KMS-11 (cell line): ENCODE results near the gene TANC1.

Experiments
- H2AFZ ChIP-seq: fragments of 200-600 bp; sonication (generic); 2 replicates; pipeline ENCODE4 v1.6.1; 2016; ENCODE audit warnings: antibody characterized with exemption, mixed run types, low read depth
- H3K27ac ChIP-seq: fragments of 200-600 bp; sonication (generic); 2 replicates; pipeline ENCODE4 v1.6.1; 2016; ENCODE audit warnings: mild to moderate bottlenecking, mixed run types
- H3K27me3 ChIP-seq: fragments of 200-600 bp; sonication (generic); 2 replicates; pipeline ENCODE4 v1.6.1; 2017; ENCODE audit warnings: mild to moderate bottlenecking, low read depth, mixed run types, moderate library complexity; ENCODE audit not compliant: insufficient read depth
- H3K36me3 ChIP-seq: fragments of 200-600 bp; sonication (generic); 2 replicates; pipeline ENCODE4 v1.6.1; 2017; ENCODE audit warnings: mild to moderate bottlenecking, mixed run types; ENCODE audit not compliant: insufficient read depth
- H3K4me1 ChIP-seq: fragments of 200-600 bp; sonication (generic); 2 replicates; pipeline ENCODE4 v1.6.1; 2016; ENCODE audit warnings: mild to moderate bottlenecking, low read depth, mixed run types; ENCODE audit not compliant: poor library complexity, severe bottlenecking
- H3K4me2 ChIP-seq: fragments of 200-600 bp; sonication (generic); 2 replicates; pipeline ENCODE4 v1.7.0; 2016; ENCODE audit warnings: mild to moderate bottlenecking, mixed run types
- H3K4me3 ChIP-seq: fragments of 200-600 bp; sonication (generic); IDR thresholded peaks from 2 replicates; pipeline ENCODE4 v1.6.1; 2017; ENCODE audit warnings: low read depth, low read length, mixed read lengths; ENCODE audit not compliant: insufficient read depth
- H3K79me2 ChIP-seq: fragments of 200-600 bp; sonication (generic); 2 replicates; pipeline ENCODE4 v1.6.1; 2016; ENCODE audit warnings: low read depth, mixed run types; ENCODE audit not compliant: insufficient read depth
- H3K9ac ChIP-seq: fragments of 200-600 bp; sonication (generic); 2 replicates; pipeline ENCODE4 v1.6.1; 2016; ENCODE audit warnings: mild to moderate bottlenecking, mixed run types
- H4K20me1 ChIP-seq: fragments of 200-600 bp; sonication (generic); 2 replicates; pipeline ENCODE4 v1.6.1; 2016; ENCODE audit warnings: mild to moderate bottlenecking, mixed run types; ENCODE audit not compliant: insufficient read depth
- TF ChIP-seq, protein P1 (sequence below): fragments of 200-600 bp; sonication (generic); conservative IDR thresholded peaks from 2 replicates; pipeline ENCODE4 v1.6.1; 2017; ENCODE audit warnings: low read depth, mild to moderate bottlenecking, antibody characterized with exemption, low read length, moderate library complexity, mixed read lengths

The TANC1 gene

DNA sequence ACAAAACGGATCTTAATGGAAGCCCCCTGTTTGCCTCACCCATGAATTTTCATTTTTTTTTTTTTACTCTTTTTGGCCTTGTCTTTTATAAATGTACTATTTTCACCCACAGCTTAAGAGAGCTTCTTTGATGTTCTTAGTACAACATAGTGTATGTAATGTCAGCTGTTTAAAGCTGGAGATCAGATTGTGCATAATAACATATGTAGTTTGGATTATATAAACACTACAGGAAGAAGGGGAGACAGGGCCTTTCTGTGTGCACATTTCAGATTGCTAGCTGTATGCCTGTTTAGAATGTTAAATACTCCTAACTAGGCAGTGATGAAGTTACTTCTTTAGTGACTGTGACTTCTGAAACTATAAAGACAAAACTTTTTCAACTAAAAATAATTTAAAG lies 2.1 kb upstream of the TANC1 start:
- Histone ChIP-seq H4K20me1 (no peaks in the 10 kb centered on the region), H2AFZ (no peak overlapping the region), H3K27ac (no peak overlapping the region), H3K9ac (no peak overlapping the region), H3K36me3 (no peaks in the 10 kb centered on the region), H3K4me2 (no peak overlapping the region), H3K27me3 (no peaks in the 10 kb centered on the region; the same call in 1 of the 2 replicates), H3K4me3 (no peak overlapping the region), H3K4me1 (peaks cover 21% of the 10 kb centered on the region), H3K79me2 (no peaks in the 10 kb centered on the region)
- TF ChIP-seq, protein P1, sequence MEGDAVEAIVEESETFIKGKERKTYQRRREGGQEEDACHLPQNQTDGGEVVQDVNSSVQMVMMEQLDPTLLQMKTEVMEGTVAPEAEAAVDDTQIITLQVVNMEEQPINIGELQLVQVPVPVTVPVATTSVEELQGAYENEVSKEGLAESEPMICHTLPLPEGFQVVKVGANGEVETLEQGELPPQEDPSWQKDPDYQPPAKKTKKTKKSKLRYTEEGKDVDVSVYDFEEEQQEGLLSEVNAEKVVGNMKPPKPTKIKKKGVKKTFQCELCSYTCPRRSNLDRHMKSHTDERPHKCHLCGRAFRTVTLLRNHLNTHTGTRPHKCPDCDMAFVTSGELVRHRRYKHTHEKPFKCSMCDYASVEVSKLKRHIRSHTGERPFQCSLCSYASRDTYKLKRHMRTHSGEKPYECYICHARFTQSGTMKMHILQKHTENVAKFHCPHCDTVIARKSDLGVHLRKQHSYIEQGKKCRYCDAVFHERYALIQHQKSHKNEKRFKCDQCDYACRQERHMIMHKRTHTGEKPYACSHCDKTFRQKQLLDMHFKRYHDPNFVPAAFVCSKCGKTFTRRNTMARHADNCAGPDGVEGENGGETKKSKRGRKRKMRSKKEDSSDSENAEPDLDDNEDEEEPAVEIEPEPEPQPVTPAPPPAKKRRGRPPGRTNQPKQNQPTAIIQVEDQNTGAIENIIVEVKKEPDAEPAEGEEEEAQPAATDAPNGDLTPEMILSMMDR = no peak

- H3K4me3 ChIP-seq = no peak overlapping the region
- H3K4me1 ChIP-seq = peaks cover 30% of the 10 kb centered on the region
- H3K4me2 ChIP-seq = no peak overlapping the region
Measured at GRCh38 chr2:158967114-158967730, 1.2 kb upstream of the TANC1 start.

GRCh38 chr2:158967731-158968395 lies 577 bp upstream of the TANC1 start:
- TF ChIP-seq, protein P1 = no peak
- Histone ChIP-seq H3K4me1 (peaks cover 35% of the 10 kb centered on the region), H3K27ac (no peak overlapping the region), H3K79me2 (no peaks in the 10 kb centered on the region), H4K20me1 (no peaks in the 10 kb centered on the region), H3K36me3 (no peaks in the 10 kb centered on the region), H3K4me2 (peak overlapping the region; percentile 41), H3K4me3 (no peak overlapping the region), H3K27me3 (no peaks in the 10 kb centered on the region; the same call in 1 of the 2 replicates), H3K9ac (peak overlapping the region; percentile 39; the same call in 1 of the 2 replicates), H2AFZ (peak overlapping the region; percentile 75)

More at GRCh38 chr2:158967114-158967730, 1.2 kb upstream of the TANC1 start:
- Histone ChIP-seq H3K9ac (no peak overlapping the region), H4K20me1 (no peaks in the 10 kb centered on the region), H3K79me2 (no peaks in the 10 kb centered on the region), H3K36me3 (no peaks in the 10 kb centered on the region), H3K27ac (no peak overlapping the region), H2AFZ (no peak overlapping the region), H3K27me3 (no peaks in the 10 kb centered on the region; the same call in 1 of the 2 replicates)
- TF ChIP-seq, protein P1 = no peak

DNA sequence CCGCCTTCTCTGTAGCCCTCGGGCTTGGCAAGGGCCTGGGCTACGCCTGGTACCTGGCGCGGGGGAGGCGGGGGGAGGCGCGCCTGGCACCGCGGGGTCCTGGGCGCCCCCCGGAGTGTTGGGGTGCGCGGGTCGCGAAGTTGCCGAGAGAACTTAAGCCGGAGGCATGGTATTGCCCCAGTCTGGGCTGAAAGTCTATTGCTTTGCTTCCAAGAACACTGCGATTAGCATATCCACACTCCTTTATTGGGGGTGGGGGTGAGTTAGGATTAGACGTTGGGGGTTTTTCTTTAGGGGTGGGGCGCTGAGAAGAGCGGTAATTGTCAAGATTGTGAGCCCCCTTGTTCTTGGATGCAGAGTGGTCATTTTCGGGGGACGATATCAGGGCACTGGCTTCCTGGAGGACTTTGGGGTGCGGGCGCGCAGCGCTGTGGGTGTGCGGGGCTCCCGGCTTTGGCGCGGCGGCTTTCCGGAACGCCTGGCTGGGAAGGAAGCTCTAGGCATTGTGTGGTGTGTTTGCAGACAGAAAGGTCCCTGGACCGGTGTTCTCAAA lies 798 bp downstream of the TANC1 start:
- TF ChIP-seq, protein P1 = no peak
- Histone ChIP-seq H3K4me1 (peaks cover 35% of the 10 kb centered on the region), H3K4me3 (peak overlapping the region; percentile 90), H3K27me3 (no peaks in the 10 kb centered on the region; the same call in 1 of the 2 replicates), H3K9ac (peak overlapping the region; percentile 39; the same call in 1 of the 2 replicates), H3K79me2 (no peaks in the 10 kb centered on the region), H4K20me1 (no peaks in the 10 kb centered on the region), H3K27ac (no peak overlapping the region), H3K36me3 (no peaks in the 10 kb centered on the region), H3K4me2 (peak overlapping the region; percentile 93), H2AFZ (peak overlapping the region; percentile 75)
